Measurements from ENCODE around the gene FETUB.
"Not testable (repeated sequence)": the region's sequence is repeated elsewhere in the genome, so short reads cannot be mapped to it uniquely, and the experiment has no call there.

The FETUB gene

GRCh38 chr3:186694288-186695032, 54.3 kb downstream of the FETUB start:
- Mint-ChIP-seq H3K27me3 (peaks cover 15% of the 10 kb centered on the region), H3K4me3 (no peak overlapping the region), H3K36me3 (ENCODE audit: low read depth) (no peaks in the 10 kb centered on the region), H3K9me3 (no peaks in the 10 kb centered on the region), H3K4me1 (no peaks in the 10 kb centered on the region), H3K27ac (no peak overlapping the region)
- no peak for DNase-seq
- ATAC-seq, result no peak

DNA sequence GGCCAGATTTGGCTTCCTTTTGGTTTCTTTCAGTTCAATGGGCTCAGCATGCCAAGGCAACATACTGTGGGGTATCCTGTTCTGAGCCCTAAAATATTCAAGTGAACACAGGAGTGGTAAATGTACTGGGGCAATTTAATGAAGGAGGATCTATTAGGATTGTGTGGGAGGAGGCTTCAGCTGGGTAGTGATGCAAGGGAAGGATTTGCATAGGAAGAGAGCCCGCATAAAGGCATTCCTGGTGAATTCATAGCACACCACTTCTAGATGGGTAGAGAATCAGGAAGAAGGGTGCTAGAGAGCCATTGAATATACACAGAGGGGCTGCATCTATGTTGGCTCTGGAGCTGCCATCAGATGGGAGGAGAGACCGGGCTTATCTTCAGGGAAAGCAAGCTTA, 56.3 kb downstream of the FETUB start:
- Mint-ChIP-seq H3K27me3 (peaks cover 7% of the 10 kb centered on the region), H3K4me1 (no peaks in the 10 kb centered on the region), H3K27ac (no peak overlapping the region), H3K36me3 (ENCODE audit: low read depth) (no peaks in the 10 kb centered on the region), H3K9me3 (no peaks in the 10 kb centered on the region), H3K4me3 (no peak overlapping the region)
- no peak for DNase-seq
- ATAC-seq, result no peak

DNA sequence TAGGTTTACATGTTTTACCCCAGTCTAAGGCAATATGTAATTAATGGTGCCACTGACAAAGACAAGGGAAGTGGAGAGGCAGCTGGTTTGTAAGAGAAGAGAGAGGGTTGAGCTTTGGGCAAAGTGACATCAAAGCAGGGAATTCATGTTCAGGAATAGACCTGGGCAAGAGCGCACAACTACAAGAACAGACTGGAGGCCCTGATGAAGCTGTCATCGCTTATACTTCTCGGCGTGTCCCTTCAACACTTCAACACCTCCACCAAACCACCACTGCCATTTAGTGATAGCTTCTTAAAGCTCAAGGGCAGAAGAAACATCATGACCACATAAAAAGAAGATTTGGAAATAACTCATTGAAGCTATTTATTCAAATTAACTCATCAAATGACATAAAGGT, 57.3 kb downstream of the FETUB start:
- no peaks in the 10 kb centered on the region for H3K36me3 Mint-ChIP-seq (ENCODE audit: low read depth)
- H3K4me3 Mint-ChIP-seq, result no peak overlapping the region
- DNase-seq (no peak), ATAC-seq (no peak)
- no peaks in the 10 kb centered on the region for H3K9me3 Mint-ChIP-seq
- H3K27me3 Mint-ChIP-seq, result peaks cover 2% of the 10 kb centered on the region
- H3K4me1 Mint-ChIP-seq, result no peaks in the 10 kb centered on the region
- no peak overlapping the region for H3K27ac Mint-ChIP-seq

DNA sequence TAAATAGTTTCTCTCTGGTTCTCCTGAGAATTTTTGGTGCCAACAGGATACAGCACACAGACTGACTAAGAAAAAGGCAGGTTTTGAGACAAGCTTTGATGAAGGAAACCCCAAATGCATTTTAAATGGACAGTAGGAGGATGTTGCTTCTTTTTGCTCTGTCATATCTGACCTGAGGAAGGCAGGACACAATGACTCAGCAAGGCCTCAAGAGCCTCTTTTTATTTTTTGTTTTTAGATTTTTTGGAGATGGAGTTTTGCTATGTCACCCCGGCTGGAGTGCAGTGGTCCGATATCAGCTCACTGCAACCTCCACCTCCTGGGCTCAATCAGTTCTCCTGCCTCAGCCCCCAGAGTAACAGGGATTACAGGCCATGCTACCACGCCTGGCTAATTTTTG, 60.1 kb downstream of the FETUB start:
- H3K4me3 Mint-ChIP-seq, result no peak overlapping the region
- H3K27ac Mint-ChIP-seq, result no peak overlapping the region
- ATAC-seq, result no peak
- H3K36me3 Mint-ChIP-seq (ENCODE audit: low read depth), result no peaks in the 10 kb centered on the region
- peaks cover 12% of the 10 kb centered on the region for H3K27me3 Mint-ChIP-seq
- no peaks in the 10 kb centered on the region for H3K4me1 Mint-ChIP-seq
- no peak for DNase-seq
- H3K9me3 Mint-ChIP-seq, result no peaks in the 10 kb centered on the region

GRCh38 chr3:186702451-186702850, 62.3 kb downstream of the FETUB start:
- Mint-ChIP-seq H3K4me1 (peaks cover 11% of the 10 kb centered on the region), H3K27me3 (peaks cover 23% of the 10 kb centered on the region)
- DNase-seq; H3K4me3 Mint-ChIP-seq; ATAC-seq; H3K36me3 Mint-ChIP-seq (ENCODE audit: low read depth); H3K27ac Mint-ChIP-seq; H3K9me3 Mint-ChIP-seq: not testable (repeated sequence)
